Measurements from ENCODE around the gene SCARB1.

DNA sequence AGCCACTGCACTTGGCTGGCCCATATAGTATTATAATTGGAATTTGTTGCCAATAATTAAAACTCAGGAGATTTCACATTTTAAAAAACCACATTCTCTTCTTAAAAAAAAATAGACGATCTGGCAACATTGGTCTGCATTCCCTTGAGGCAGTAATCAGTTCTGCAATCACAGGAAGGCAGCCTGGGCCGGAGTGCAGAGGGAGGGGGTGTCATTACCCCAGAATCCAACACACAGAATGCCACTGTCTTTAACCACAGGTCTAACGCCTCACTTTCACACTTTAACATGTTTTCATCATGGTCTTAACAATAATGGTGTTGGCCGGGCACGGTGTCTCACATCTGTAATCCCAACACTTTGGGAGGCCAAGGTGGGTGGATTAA lies 100.1 kb downstream of the SCARB1 start:
- TF ChIP-seq, protein P1, sequence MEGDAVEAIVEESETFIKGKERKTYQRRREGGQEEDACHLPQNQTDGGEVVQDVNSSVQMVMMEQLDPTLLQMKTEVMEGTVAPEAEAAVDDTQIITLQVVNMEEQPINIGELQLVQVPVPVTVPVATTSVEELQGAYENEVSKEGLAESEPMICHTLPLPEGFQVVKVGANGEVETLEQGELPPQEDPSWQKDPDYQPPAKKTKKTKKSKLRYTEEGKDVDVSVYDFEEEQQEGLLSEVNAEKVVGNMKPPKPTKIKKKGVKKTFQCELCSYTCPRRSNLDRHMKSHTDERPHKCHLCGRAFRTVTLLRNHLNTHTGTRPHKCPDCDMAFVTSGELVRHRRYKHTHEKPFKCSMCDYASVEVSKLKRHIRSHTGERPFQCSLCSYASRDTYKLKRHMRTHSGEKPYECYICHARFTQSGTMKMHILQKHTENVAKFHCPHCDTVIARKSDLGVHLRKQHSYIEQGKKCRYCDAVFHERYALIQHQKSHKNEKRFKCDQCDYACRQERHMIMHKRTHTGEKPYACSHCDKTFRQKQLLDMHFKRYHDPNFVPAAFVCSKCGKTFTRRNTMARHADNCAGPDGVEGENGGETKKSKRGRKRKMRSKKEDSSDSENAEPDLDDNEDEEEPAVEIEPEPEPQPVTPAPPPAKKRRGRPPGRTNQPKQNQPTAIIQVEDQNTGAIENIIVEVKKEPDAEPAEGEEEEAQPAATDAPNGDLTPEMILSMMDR (IDR thresholded peaks at IDR 0.05; ENCODE audit: insufficient read depth, low read depth, low read length): no peak
- TF ChIP-seq EZH2 (IDR thresholded peaks at IDR 0.05; ENCODE audit: insufficient read depth, low read length): no peak

Measured in astrocyte (in vitro differentiated cells and primary cell).